Tibial nerve (tissue), 4 donors: ENCODE measurements around the gene SCD. TPM values are rescaled to one million over a fixed set of nuclear protein-coding genes. Genes with fewer than 3 reads are reported as not detected.

Experiments used
- DNase-seq, 2 donors: peaks; one replicate each; pipeline ENCODE4 v3.0.0-alpha.2; 2019; ENCODE audit warnings: low spot score in 2 of 2
- H3K27ac ChIP-seq, 4 donors: fragments of 200-600 bp; sonication (generic) in 3 of 4; one replicate each; pipeline ENCODE4 v1.5.1; 2017 to 2019; ENCODE audit warnings: mild to moderate bottlenecking in 1 of 4
- H3K27me3 ChIP-seq, 2 donors: fragments of 200-600 bp; sonication (generic) in 1 of 2; one replicate each; pipeline versions ENCODE4 v1.5.1 to v1.6.0; 2017 to 2019
- H3K36me3 ChIP-seq, 3 donors: fragments of 200-600 bp; sonication (generic); one replicate each; pipeline ENCODE4 v1.5.1; 2018 to 2019
- H3K4me1 ChIP-seq, 4 donors: fragments of 200-600 bp; sonication (generic) in 3 of 4; one replicate each; pipeline ENCODE4 v1.5.1; 2017 to 2019
- H3K4me3 ChIP-seq, 4 donors: fragments of 200-600 bp; sonication (generic) in 3 of 4; one replicate each; pipeline ENCODE4 v1.5.1; 2017 to 2019; ENCODE audit warnings: mild to moderate bottlenecking in 1 of 4, moderate library complexity in 1 of 4
- H3K9me3 ChIP-seq, 4 donors: fragments of 200-600 bp; sonication (generic) in 3 of 4; one replicate each; pipeline ENCODE4 v1.5.1; 2017 to 2019
- CTCF ChIP-seq, 5 experiments: fragments of 200-600 bp in 3 of 5; fragments of 450-650 bp in 2 of 5; sonication (generic) in 3 of 5; IDR thresholded peaks; one replicate each; pipeline ENCODE4 v1.5.1; 2016 to 2019; ENCODE audit warnings: antibody characterized with exemption in 5 of 5, mild to moderate bottlenecking in 3 of 5, moderate library complexity in 2 of 5
- EP300 ChIP-seq, 2 donors: sonication (generic); formaldehyde crosslinking; IDR thresholded peaks; one replicate each; pipeline ENCODE4 v1.6.1; 2017; ENCODE audit warnings: antibody characterized with exemption in 2 of 2, mild to moderate bottlenecking in 1 of 2
- POLR2A ChIP-seq, 2 donors: fragments of 450-650 bp; IDR thresholded peaks; one replicate each; pipeline ENCODE4 v1.6.1; 2017; ENCODE audit warnings: antibody characterized with exemption in 2 of 2, mild to moderate bottlenecking in 2 of 2, moderate library complexity in 2 of 2
- WGBS, 2 donors: methylation state at CpG; one replicate each; pipeline ENCODE4 v1.1.5; 2018; 5-methylcytosine and 5-hydroxymethylcytosine counted together
- total RNA-seq, 4 donors: library from RNA; depleted of rRNA; stranded (reverse); fragments of >200 nt; gene quantifications; one replicate each; pipeline ENCODE4 v1.1.0, GENCODE V29; 2016

The SCD gene
- total RNA-seq, 4 donors from 2014 or later = 118 to 500 (median 249) TPM

GRCh38 chr10:100319707-100320402, 27.2 kb upstream of the SCD start:
- Histone ChIP-seq H3K4me3 (no peak overlapping the region), H3K36me3 (no peaks in the 10 kb centered on the region), H3K27me3 (peaks cover 0 to 21% of the 10 kb centered on the region in 2 donors), H3K9me3 (no peaks in the 10 kb centered on the region), H3K4me1 (no peaks in the 10 kb centered on the region), H3K27ac (no peak overlapping the region)
- 59% methylated on average over 1 of the region's 1 CpG for WGBS, 2 donors
- DNase-seq = no peak
- no peak for TF ChIP-seq CTCF (IDR thresholded peaks at IDR 0.05)
- no peak for TF ChIP-seq POLR2A (IDR thresholded peaks at IDR 0.05)
- TF ChIP-seq EP300 (IDR thresholded peaks at IDR 0.05) = no peak

GRCh38 chr10:100325158-100325557, 21.9 kb upstream of the SCD start:
- 49 to 54% methylated on average over 7 of the region's 7 CpGs for WGBS, 2 donors
- no peaks in the 10 kb centered on the region for H3K9me3 ChIP-seq
- DNase-seq = no peak
- H3K27ac ChIP-seq = no peak overlapping the region
- no peak overlapping the region for H3K4me3 ChIP-seq
- TF ChIP-seq CTCF (IDR thresholded peaks at IDR 0.05) = no peak
- TF ChIP-seq EP300 (IDR thresholded peaks at IDR 0.05) = no peak
- no peak for TF ChIP-seq POLR2A (IDR thresholded peaks at IDR 0.05)
- peaks cover 0 to 18% of the 10 kb centered on the region in 2 donors for H3K27me3 ChIP-seq
- no peaks in the 10 kb centered on the region for H3K36me3 ChIP-seq
- no peaks in the 10 kb centered on the region for H3K4me1 ChIP-seq

- H3K27ac ChIP-seq = no peak overlapping the region
- no peaks in the 10 kb centered on the region for H3K36me3 ChIP-seq
- peaks cover 0 to 38% of the 10 kb centered on the region in 2 donors for H3K27me3 ChIP-seq
- WGBS, 2 donors = 48 to 53% methylated on average over 8 of the region's 8 CpGs
- H3K9me3 ChIP-seq = no peaks in the 10 kb centered on the region
- TF ChIP-seq EP300 (IDR thresholded peaks at IDR 0.05) (no peak), POLR2A (IDR thresholded peaks at IDR 0.05) (no peak), CTCF (IDR thresholded peaks at IDR 0.05) (no peak)
- H3K4me1 ChIP-seq = no peaks in the 10 kb centered on the region
- no peak overlapping the region for H3K4me3 ChIP-seq
- no peak for DNase-seq
Measured at GRCh38 chr10:100327007-100327717, 19.9 kb upstream of the SCD start.

GRCh38 chr10:100327718-100328009, 19.4 kb upstream of the SCD start:
- no peaks in the 10 kb centered on the region for H3K4me1 ChIP-seq
- WGBS, 2 donors = 63% methylated on average over 3 of the region's 3 CpGs

More at GRCh38 chr10:100327718-100328009, 19.4 kb upstream of the SCD start:
- TF ChIP-seq POLR2A (IDR thresholded peaks at IDR 0.05) (no peak), EP300 (IDR thresholded peaks at IDR 0.05) (no peak), CTCF (IDR thresholded peaks at IDR 0.05) (no peak)
- Histone ChIP-seq H3K27ac (no peak overlapping the region), H3K36me3 (no peaks in the 10 kb centered on the region), H3K9me3 (no peaks in the 10 kb centered on the region), H3K4me3 (no peak overlapping the region), H3K27me3 (peaks cover 0 to 39% of the 10 kb centered on the region in 2 donors)
- DNase-seq = no peak
